H1 (cell line): ENCODE data around the gene LAG3.

Experiments used
- ASH2L ChIP-seq: fragments of 200-600, 300-600 bp; sonication (generic); IDR thresholded peaks from one replicate; pipeline ENCODE4 v1.7.1; 2017; ENCODE audit warnings: low read length
- CEBPB ChIP-seq: IDR thresholded peaks from 2 replicates; pipeline ENCODE4 v1.6.1; 2012; ENCODE audit warnings: low read depth, low read length
- CTCF ChIP-seq, 3 experiments: IDR thresholded peaks; 1 replicate in 2 of 3; 2 replicates in 1 of 3; pipeline versions ENCODE4 v1.5.1 to v1.6.1; 2011; ENCODE audit warnings: low read length in 3 of 3, mild to moderate bottlenecking in 3 of 3, inconsistent platforms in 2 of 3, low read depth in 1 of 3, moderate library complexity in 1 of 3; ENCODE audit not compliant: insufficient read depth in 1 of 3; ENCODE audit errors: control extremely low read depth in 1 of 3
- EZH2 ChIP-seq: fragments of 200-600 bp; sonication (generic); IDR thresholded peaks from 2 replicates; pipeline ENCODE4 v1.7.1; 2012; ENCODE audit warnings: low read depth, mild to moderate bottlenecking, moderate library complexity, low read length, inconsistent platforms; ENCODE audit not compliant: severe bottlenecking
- MAX ChIP-seq: IDR thresholded peaks from 2 replicates; pipeline ENCODE4 v1.6.1; 2012; ENCODE audit warnings: inconsistent platforms
- POLR2A ChIP-seq, 2 experiments: IDR thresholded peaks; 1 replicate in 1 of 2; 2 replicates in 1 of 2; pipeline ENCODE4 v1.6.1; 2011; ENCODE audit warnings: low read depth in 2 of 2, low read length in 2 of 2, mild to moderate bottlenecking in 2 of 2; ENCODE audit errors: control extremely low read depth in 1 of 2
- RBBP5 ChIP-seq: IDR thresholded peaks from 2 replicates; pipeline ENCODE4 v1.7.1; 2012; ENCODE audit warnings: low read depth, mild to moderate bottlenecking, inconsistent platforms, low read length, moderate library complexity, borderline replicate concordance
- RFX5 ChIP-seq: IDR thresholded peaks from 2 replicates; pipeline ENCODE4 v1.6.1; 2011; ENCODE audit warnings: low read depth, low read length, improper control_type of control experiment, borderline replicate concordance
- SP1 ChIP-seq: IDR thresholded peaks from 2 replicates; pipeline ENCODE4 v1.6.1; 2011; ENCODE audit warnings: low read depth, low read length

- TF ChIP-seq MAX (no peak), POLR2A (IDR thresholded peaks at IDR 0.05; ENCODE audit: control extremely low read depth in 1 of 2, low read depth in 2 of 2, low read length in 2 of 2) (no peak), CTCF (IDR thresholded peaks at IDR 0.05; ENCODE audit: control extremely low read depth in 1 of 3, insufficient read depth in 1 of 3, low read depth in 1 of 3, low read length in 3 of 3) (no peak), SP1 (no peak), RBBP5 (no peak), ASH2L (no peak), EZH2 (no peak), RFX5 (no peak), CEBPB (no peak)
Measured at GRCh38 chr12:6768990-6769389, 3.3 kb upstream of the LAG3 start.
